NCI-H146 treated with DMSO at 0.1 percent for 48 hours (cell line): Measurements from ENCODE around the gene GALNT18.
"Not testable (repeated sequence)": the region's sequence is repeated elsewhere in the genome, so short reads cannot be mapped to it uniquely, and the experiment has no call there.

ENCODE experiments used
- DNase-seq: peaks from one replicate; lab custom pipeline; 2025; ENCODE audit not compliant: unreplicated experiment; lab: John Stamatoyannopoulos, UW

Gene GALNT18

GRCh38 chr11:11468954-11469353 is 152.9 kb downstream of the GALNT18 start:
- no peak for DNase-seq

- DNase-seq, result no peak
These were observed 154.5 kb downstream of the GALNT18 start for GRCh38 chr11:11467312-11467711.

GRCh38 chr11:11464555-11464954 is 157.2 kb downstream of the GALNT18 start:
- no peak for DNase-seq

GRCh38 chr11:11463405-11463804 is 158.4 kb downstream of the GALNT18 start:
- DNase-seq, result peak; percentile 20

- no peak for DNase-seq
These were observed 160.3 kb downstream of the GALNT18 start for GRCh38 chr11:11461473-11461872.

- DNase-seq, result no peak
These were observed 162.2 kb downstream of the GALNT18 start for GRCh38 chr11:11459578-11459977.

- no peak for DNase-seq
These were observed 163.3 kb downstream of the GALNT18 start for GRCh38 chr11:11458485-11458884.

GRCh38 chr11:11458001-11458400 is 163.8 kb downstream of the GALNT18 start:
- no peak for DNase-seq

GRCh38 chr11:11456866-11457265 is 164.9 kb downstream of the GALNT18 start:
- no peak for DNase-seq

GRCh38 chr11:11454671-11455223 is 167.1 kb downstream of the GALNT18 start:
- peak; percentile 57 for DNase-seq

- no peak for DNase-seq
These were observed 170.3 kb downstream of the GALNT18 start for GRCh38 chr11:11451501-11452005.

- no peak for DNase-seq
These were observed 171.0 kb downstream of the GALNT18 start for GRCh38 chr11:11450744-11451362.

GRCh38 chr11:11449327-11449726 is 172.5 kb downstream of the GALNT18 start:
- peak; percentile 42 for DNase-seq

- no peak for DNase-seq
These were observed 173.2 kb downstream of the GALNT18 start for GRCh38 chr11:11448626-11449025.

- not testable (repeated sequence) for DNase-seq
These were observed 174.2 kb downstream of the GALNT18 start for GRCh38 chr11:11447601-11448000.

- DNase-seq, result no peak
These were observed 174.8 kb downstream of the GALNT18 start for GRCh38 chr11:11446967-11447366.

GRCh38 chr11:11446564-11446963 is 175.2 kb downstream of the GALNT18 start:
- no peak for DNase-seq

GRCh38 chr11:11445441-11446185 is 176.2 kb downstream of the GALNT18 start:
- no peak for DNase-seq

GRCh38 chr11:11444804-11445131 is 177.0 kb downstream of the GALNT18 start:
- no peak for DNase-seq

- DNase-seq, result no peak
These were observed 177.6 kb downstream of the GALNT18 start for GRCh38 chr11:11444027-11444803.

GRCh38 chr11:11442791-11443190 is 179.0 kb downstream of the GALNT18 start:
- no peak for DNase-seq

GRCh38 chr11:11441516-11441915 is 180.3 kb downstream of the GALNT18 start:
- no peak for DNase-seq
